Right lobe of liver (tissue), 6 donors: ENCODE data around the gene BCDIN3D. TPM values are rescaled to one million over a fixed set of nuclear protein-coding genes. Genes with fewer than 3 reads are reported as not detected.

Source experiments
- ATAC-seq, 4 donors: fragments of 200-7000 bp; cut with Tn5 transposase; one replicate each; pipeline ENCODE4 v1.9.1; 2020; ENCODE audit warnings: mild to moderate bottlenecking in 4 of 4, moderate library complexity in 4 of 4
- DNase-seq, 3 donors: peaks; one replicate each; pipeline ENCODE4 v3.0.0-alpha.2; 2020
- H3K27ac ChIP-seq, 3 donors: fragments of 200-600 bp; one replicate each; pipeline ENCODE4 v1.8.0; 2022
- H3K27me3 ChIP-seq, 2 donors: fragments of 200-600 bp; one replicate each; pipeline ENCODE4 v1.8.0; 2022
- H3K36me3 ChIP-seq, 4 donors: fragments of 200-600 bp; sonication (generic) in 1 of 4; one replicate each; pipeline versions ENCODE4 v1.5.1 to v1.8.0; 2017 to 2022; ENCODE audit warnings: control low read depth in 1 of 4
- H3K4me1 ChIP-seq, 4 donors: fragments of 200-600 bp; sonication (generic) in 1 of 4; one replicate each; pipeline versions ENCODE4 v1.5.1 to v1.8.0; 2017 to 2022; ENCODE audit warnings: control low read depth in 1 of 4
- H3K4me3 ChIP-seq, 3 donors: fragments of 200-600 bp; one replicate each; pipeline ENCODE4 v1.8.0; 2022
- H3K9me3 ChIP-seq, 4 donors: fragments of 200-600 bp; sonication (generic) in 1 of 4; one replicate each; pipeline versions ENCODE4 v1.5.1 to v1.8.0; 2017 to 2022; ENCODE audit warnings: control low read depth in 1 of 4
- POLR2A ChIP-seq: fragments of 450-650 bp; IDR thresholded peaks from one replicate; pipeline ENCODE4 v1.6.1; 2017; ENCODE audit warnings: antibody characterized with exemption, mild to moderate bottlenecking
- WGBS: methylation state at CpG from one replicate; pipeline ENCODE4 v1.1.6; 2018; ENCODE audit warnings: low coverage, low lambda C conversion rate; ENCODE audit not compliant: insufficient coverage; ENCODE audit errors: missing lambda C conversion rate; 5-methylcytosine and 5-hydroxymethylcytosine counted together
- intact Hi-C, 2 donors: fragments of 100-400 bp; cut with DNase I; formaldehyde crosslinking; loops; one replicate each; pipeline versions ENCODE4 v1.11.2 to v1.14.1; 2022
- total RNA-seq, 6 experiments: library from RNA; depleted of rRNA in 2 of 6; stranded (reverse); fragments of >200 nt in 2 of 6; fragmentation: NEBNext Ultra II Directional in 3 of 6; extraction: Animal tissue kit (Norgen Biotek cat#: 25700) in 3 of 6; gene quantifications; one replicate each; pipeline versions ENCODE4 v1.1.0 to v1.2.4, GENCODE V29; 2016 to 2023
- TF ChIP-seq, protein P1 (sequence below), 4 donors: fragments of 200-600 bp in 3 of 4; fragments of 450-650 bp in 1 of 4; IDR thresholded peaks; one replicate each; pipeline versions ENCODE4 v1.5.1 to v1.8.0; 2016 to 2022; ENCODE audit warnings: antibody characterized with exemption in 4 of 4, mild to moderate bottlenecking in 2 of 4
- donor health status: DM: no; HTN: yes; CAD: no.
- donor health status: DM: no; HTN: no; CAD: no.
- donor health status: DM: no; HTN: no; CAD: no.
- donor health status: DM: no; HTN: yes; CAD: no.
- donor health status: DM: no; HTN: yes; CAD: no.

Gene BCDIN3D
- total RNA-seq, 6 experiments from 2014 or later: 1.6 to 3.6 (median 2.6) TPM

DNA sequence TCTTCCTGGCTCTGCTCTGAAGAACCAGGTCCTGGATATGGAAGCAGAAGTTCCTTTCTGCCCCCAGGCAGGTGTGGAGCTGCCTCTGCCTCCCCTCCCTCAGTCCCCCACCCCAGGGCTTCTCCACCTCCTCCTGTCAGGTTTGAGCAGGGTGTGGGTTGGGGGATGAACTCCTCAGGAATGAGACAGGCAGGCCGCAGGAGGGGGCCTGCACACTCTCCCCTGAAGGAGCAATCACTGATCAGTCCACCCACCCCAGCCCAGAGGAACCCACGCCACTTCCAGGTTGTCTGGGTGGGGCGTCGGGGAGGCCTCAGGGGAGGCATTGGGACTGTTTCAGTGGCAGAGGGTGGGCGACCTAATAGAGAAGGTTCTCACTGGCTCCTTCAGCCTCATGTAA, 34.2 kb upstream of the BCDIN3D start:
- Histone ChIP-seq H3K4me1 (no peaks in the 10 kb centered on the region), H3K36me3 (no peaks in the 10 kb centered on the region), H3K4me3 (no peak overlapping the region), H3K27me3 (no peaks in the 10 kb centered on the region), H3K9me3 (no peaks in the 10 kb centered on the region), H3K27ac (no peak overlapping the region)
- 89% methylated on average over 3 of the region's 5 CpGs for WGBS
- no peak for ATAC-seq
- TF ChIP-seq, protein P1, sequence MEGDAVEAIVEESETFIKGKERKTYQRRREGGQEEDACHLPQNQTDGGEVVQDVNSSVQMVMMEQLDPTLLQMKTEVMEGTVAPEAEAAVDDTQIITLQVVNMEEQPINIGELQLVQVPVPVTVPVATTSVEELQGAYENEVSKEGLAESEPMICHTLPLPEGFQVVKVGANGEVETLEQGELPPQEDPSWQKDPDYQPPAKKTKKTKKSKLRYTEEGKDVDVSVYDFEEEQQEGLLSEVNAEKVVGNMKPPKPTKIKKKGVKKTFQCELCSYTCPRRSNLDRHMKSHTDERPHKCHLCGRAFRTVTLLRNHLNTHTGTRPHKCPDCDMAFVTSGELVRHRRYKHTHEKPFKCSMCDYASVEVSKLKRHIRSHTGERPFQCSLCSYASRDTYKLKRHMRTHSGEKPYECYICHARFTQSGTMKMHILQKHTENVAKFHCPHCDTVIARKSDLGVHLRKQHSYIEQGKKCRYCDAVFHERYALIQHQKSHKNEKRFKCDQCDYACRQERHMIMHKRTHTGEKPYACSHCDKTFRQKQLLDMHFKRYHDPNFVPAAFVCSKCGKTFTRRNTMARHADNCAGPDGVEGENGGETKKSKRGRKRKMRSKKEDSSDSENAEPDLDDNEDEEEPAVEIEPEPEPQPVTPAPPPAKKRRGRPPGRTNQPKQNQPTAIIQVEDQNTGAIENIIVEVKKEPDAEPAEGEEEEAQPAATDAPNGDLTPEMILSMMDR (IDR thresholded peaks at IDR 0.05): no peak
- no peak for TF ChIP-seq POLR2A
- DNase-seq: peak in 2 of 3 donors; percentile 31 to 34
- intact Hi-C loops: loop anchor here in 1 of 2 donors (10.0 kb wide), 1 partner anchor 188 kb away; no protein-coding TSS in a partner anchor

DNA sequence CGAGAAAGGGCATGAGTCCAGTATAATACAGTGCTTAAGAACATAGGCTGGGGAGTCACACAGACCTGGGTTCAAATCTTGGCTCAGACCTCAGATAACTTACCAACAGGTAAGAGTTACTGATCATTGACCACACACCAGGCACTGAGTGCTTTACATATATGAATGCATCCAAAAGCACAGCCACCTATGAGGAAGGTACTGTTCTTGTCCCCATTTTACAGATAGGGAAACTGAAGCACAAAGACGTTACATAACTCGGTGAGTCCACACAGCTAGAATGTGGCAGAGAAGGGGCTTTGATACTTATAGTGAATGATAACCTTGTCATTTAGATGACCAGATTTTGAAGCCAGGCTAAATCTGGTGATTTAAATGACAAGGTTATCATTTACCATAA, 33.2 kb upstream of the BCDIN3D start:
- DNase-seq (no peak), ATAC-seq (no peak)
- 76% methylated on average over 3 of the region's 3 CpGs for WGBS
- intact Hi-C loops: loop anchor here in 1 of 2 donors (10.0 kb wide), 1 partner anchor 189 kb away; no protein-coding TSS in a partner anchor
- Histone ChIP-seq H3K27me3 (no peaks in the 10 kb centered on the region), H3K36me3 (no peaks in the 10 kb centered on the region), H3K27ac (no peak overlapping the region), H3K4me3 (no peak overlapping the region), H3K4me1 (no peaks in the 10 kb centered on the region), H3K9me3 (no peaks in the 10 kb centered on the region)
- TF ChIP-seq, protein P1 (IDR thresholded peaks at IDR 0.05): no peak
- TF ChIP-seq POLR2A: no peak

DNA sequence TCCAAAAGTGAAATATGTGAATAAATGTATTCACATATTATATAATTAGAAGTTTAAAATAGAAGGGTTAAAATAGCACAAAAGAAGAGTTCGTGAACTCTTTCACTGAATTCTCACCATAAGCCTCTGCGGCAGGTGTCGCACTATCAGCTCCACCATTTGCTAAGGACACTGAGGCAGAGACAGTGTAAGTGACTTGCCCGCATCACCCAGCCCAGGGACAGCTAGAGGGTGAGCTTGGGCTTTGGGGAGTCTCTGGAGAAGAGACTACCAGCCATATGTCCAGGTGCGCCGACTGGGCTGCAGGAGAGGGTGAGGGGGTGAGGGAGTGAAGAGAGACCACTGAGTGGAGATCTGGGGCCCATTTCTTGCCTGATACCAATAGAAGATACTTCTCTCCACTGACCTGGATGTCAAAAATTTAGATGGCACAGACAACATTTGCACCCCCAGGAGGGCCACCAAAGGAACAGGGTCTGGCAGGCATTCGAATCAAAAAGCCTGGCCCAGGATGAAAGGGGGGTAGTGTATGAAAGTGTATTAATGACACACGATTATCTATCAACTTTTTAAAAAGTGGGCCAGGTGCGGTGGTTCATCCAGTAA, 32.3 kb upstream of the BCDIN3D start:
- no peak for ATAC-seq
- no peak for TF ChIP-seq POLR2A
- TF ChIP-seq, protein P1 (IDR thresholded peaks at IDR 0.05): no peak
- H3K9me3 ChIP-seq: no peaks in the 10 kb centered on the region
- intact Hi-C loops: loop anchor here in 1 of 2 donors (10.0 kb wide), 1 partner anchor 190 kb away; no protein-coding TSS in a partner anchor
- 93% methylated on average over 9 of the region's 9 CpGs for WGBS
- H3K27me3 ChIP-seq: no peaks in the 10 kb centered on the region
- H3K27ac ChIP-seq: no peak overlapping the region
- H3K36me3 ChIP-seq: no peaks in the 10 kb centered on the region
- H3K4me1 ChIP-seq: no peaks in the 10 kb centered on the region
- H3K4me3 ChIP-seq: no peak overlapping the region
- DNase-seq: no peak

DNA sequence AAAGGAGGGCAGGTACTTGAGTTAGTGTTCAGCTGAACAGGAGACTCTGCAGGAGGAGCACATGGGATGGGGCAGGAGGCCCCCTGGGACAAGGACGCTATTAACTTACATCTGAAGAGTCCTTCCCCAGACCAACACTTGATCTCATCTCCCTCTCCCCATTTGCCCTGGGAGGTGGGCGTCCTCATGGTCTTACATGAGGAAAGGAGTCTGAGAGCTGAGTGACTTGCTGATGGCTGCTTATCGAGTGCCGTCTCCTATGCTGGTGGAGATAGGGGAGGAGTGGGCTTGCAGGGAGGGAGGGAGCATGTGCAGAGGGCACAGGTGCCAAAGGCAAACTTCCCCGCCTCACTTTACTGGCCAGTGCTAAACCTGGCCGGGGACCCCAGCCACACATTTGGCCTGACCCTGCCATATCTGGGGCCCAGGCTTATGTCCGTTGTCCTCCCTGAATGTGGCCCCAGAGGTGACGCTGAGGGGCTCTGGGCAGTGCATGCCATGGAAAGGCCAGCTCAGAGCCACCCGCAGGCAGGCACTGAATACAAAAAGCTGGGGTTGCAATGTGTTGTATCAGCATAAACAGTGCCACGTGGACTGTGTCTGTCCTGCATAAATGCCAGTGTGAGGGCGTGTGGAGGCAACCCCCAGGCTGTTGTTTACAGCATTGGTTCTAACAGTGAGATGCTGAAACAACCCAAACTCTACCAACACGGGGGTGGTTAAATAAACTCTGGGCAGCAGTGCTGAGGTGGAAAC, 31.4 kb upstream of the BCDIN3D start:
- intact Hi-C loops: loop anchor here in 1 of 2 donors (10.0 kb wide), 1 partner anchor 190 kb away; no protein-coding TSS in a partner anchor
- peak in 3 of 4 donors; percentile 48 to 67 (median 49) for ATAC-seq
- Histone ChIP-seq H3K27ac (no peak overlapping the region), H3K4me3 (no peak overlapping the region), H3K4me1 (no peaks in the 10 kb centered on the region), H3K36me3 (no peaks in the 10 kb centered on the region), H3K9me3 (no peaks in the 10 kb centered on the region), H3K27me3 (no peaks in the 10 kb centered on the region)
- DNase-seq: no peak
- 36% methylated on average over 3 of the region's 12 CpGs for WGBS
- TF ChIP-seq, protein P1 (IDR thresholded peaks at IDR 0.05): no peak
- TF ChIP-seq POLR2A: no peak
